GM18870 (cell line): ENCODE measurements around the gene LRRC4B.

ENCODE experiments used
- ATAC-seq: cut with Tn5 transposase; IDR thresholded peaks from one replicate; pipeline ENCODE4 v1.9.1; 2021; ENCODE audit warnings: moderate library complexity; ENCODE audit not compliant: unreplicated experiment

The LRRC4B gene

GRCh38 chr19:50467566-50467965 is 100.7 kb downstream of the LRRC4B start:
- ATAC-seq, result no peak
